NCI-H2196 treated with DMSO at 0.1 percent for 48 hours (cell line): ENCODE data around the gene ZIC5.
A peak's percentile ranks its signal among the peaks of the same experiment; 100 is the strongest.

Source experiments
- DNase-seq: peaks from one replicate; lab custom pipeline; 2025; ENCODE audit not compliant: unreplicated experiment; lab: John Stamatoyannopoulos, UW

The ZIC5 gene

GRCh38 chr13:99941086-99941485 is 30.5 kb downstream of the ZIC5 start:
- DNase-seq, result no peak

DNA sequence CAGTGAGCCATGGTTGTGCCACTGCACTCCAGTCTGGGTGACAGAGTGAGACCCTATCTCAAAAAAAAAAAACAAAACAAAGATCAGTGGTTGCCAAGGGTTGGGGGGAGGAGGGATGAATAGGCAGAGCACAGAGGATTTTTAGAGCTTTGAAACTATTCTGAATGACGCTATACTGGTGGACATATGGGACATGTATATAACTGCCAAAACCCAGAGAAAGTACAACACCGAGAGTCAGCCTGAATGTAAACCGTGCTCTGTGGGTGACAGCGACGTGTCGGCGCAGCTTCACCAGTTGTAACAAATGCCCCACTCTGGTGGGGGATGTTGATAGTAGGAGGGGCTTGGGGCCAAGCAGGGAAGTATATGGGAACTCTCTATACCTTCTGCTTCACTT is 32.9 kb downstream of the ZIC5 start:
- DNase-seq, result no peak

DNA sequence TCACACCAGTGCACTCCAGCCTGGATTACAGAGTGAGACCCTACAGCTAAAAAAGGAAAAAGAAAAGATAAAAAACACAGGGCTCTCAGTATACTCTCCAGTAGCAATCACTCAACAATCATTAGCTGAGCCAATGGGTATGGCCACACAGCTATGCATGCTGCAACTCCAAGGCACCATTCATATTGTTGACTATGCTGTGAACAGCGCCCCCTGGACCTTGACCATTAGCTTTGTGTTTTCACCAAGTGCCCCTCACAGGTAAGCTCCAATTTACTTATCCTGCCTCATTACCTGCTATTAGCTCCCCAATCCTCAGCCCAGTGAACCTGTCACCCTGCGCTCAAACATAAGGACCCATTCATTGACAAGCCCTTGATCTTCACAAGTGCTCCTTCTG is 35.8 kb downstream of the ZIC5 start:
- no peak for DNase-seq

- no peak for DNase-seq
Observed at GRCh38 chr13:99932912-99933311, 38.7 kb downstream of the ZIC5 start.

GRCh38 chr13:99930925-99931324 is 40.6 kb downstream of the ZIC5 start:
- DNase-seq, result no peak

GRCh38 chr13:99929866-99930265 is 41.7 kb downstream of the ZIC5 start:
- no peak for DNase-seq

DNA sequence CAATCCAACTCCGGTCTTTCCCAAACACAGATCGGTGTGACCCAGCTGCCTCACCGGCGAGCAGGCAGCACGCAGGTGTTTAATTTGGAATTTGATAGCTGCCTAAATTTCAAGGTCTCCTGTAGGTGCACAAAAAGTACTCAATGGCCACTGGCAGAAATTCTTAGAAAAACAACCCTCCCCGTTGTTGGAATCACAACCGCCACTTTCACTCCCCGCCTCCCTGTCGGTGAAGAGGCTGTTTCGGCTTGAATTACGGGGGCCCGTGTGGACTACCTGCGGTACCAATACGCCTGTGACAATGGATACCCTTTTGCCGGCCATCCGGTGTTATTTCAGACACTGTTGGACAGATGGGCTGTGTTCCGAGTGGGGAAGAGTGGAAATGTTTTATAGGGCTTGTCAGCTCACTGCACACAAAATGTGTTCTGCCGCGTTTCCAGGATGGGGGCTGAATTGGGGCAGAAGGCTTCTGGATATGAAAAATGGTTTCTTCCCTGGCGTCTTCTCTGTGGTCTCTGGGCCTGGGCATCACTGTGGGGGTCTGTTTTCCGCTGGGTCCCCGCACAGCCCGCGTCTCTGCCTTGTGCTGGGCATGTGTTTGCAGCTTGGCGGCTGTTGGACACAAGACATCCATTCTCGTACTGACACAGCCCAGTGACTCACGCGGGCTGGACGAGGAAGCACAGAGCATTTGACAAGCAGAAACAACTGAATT is 45.4 kb downstream of the ZIC5 start:
- no peak for DNase-seq

- DNase-seq, result no peak
Observed at GRCh38 chr13:99923877-99924582, 47.5 kb downstream of the ZIC5 start.

DNA sequence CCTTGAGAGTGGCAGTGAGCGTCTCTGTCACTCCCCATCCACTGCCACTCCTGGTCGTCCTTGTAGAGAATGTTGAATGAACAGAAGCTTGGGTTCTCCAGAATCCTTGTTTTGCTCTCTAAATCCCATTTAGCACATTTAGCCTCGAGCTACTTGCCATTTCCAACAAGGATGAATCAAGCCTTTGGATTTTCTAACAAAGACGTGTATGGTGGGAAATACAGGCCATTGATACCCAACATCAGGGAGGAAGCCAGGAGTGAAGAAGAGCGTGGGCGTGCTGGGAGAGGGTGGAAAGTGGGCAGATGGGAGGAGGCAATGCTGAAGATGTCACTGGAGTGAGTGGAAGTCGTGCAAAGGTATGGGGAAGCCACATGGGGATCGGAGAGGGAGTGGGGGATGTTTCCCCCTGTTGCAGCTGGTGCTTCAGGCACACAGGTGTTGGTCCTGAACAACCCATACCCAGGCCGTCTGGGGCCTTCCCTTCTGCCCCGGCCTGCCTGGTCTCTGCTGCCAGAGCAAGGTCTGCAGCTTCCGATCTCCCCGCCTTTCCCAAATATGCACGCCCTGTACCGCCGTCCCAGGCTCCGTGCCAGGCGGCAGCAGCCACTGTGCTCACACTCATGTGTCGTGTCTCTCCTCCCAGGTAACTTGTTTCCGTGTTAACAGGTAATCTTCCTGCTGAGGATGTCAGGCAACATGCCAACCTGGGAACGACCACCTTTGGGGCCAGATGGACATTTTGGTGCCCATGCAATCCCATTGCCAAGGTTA is 48.7 kb downstream of the ZIC5 start:
- no peak for DNase-seq

GRCh38 chr13:99919132-99919531 is 52.4 kb downstream of the ZIC5 start:
- DNase-seq, result no peak

DNA sequence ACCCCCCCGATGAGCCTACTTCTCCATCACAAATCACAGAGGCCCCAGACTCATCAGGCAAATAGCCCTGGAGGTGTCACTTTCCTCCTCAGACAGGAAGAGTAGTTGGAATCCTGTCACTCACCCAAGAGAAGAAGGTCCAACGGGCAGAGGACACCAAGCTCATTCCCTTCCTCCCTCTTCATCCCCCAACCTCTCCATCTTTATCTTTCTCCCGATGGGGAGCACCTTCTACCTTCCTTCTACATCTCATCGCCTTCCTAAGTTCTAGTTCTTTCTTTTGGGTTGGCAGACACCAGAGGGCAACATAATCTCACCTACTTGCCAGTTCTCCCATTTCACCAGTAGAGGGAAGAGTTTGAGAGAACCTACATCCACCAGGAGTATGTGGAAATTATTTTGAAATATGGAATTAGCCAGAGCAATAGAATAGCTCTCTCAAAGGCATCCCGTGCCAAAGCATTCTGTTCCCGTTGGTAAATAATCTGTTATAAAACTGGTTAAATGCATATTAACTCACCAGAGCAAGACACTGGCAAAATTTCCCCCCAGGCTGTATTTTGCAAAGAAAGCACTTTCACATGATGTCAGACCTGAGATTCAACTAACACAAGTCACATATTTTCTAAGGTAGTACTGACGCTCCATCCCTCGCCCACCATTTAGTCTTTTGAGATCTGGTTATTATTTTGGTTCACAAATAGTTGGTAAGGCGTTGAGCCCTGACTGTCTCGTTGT is 55.0 kb downstream of the ZIC5 start:
- DNase-seq, result peak; percentile 3

DNA sequence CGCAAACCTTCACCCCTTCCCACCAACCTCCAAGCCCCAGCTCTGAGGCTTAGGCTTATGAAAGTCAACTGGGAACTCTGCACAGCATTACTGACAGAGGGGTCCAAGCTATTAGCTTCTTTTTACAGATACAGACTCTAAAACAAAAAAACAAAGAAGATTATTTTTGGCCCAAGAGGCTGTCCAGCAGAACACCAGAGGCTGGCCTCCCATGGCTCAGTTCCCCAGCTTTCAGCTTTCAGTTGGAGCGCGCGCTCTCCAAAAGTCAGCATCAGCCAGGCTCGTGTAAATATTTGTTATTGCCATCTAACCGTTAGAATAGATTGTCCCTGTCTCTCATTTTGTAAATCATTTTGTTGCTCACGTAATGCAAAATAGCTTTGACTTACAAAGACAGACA is 58.4 kb downstream of the ZIC5 start:
- no peak for DNase-seq
